ENCODE results near the gene C21orf58. TPM values are rescaled to one million over a fixed set of nuclear protein-coding genes. Genes with fewer than 3 reads are reported as not detected.

Gene C21orf58
- polyA plus RNA-seq, 1 experiment, result 4.1 TPM

- Histone ChIP-seq H3K4me3 (ENCODE audit: low read depth, low read length) (no peak overlapping the region), H3K27me3 (ENCODE audit: control insufficient read depth, insufficient read depth, low read length) (no peaks in the 10 kb centered on the region), H3K36me3 (ENCODE audit: control insufficient read depth, insufficient read depth, low read length) (peaks cover 31% of the 10 kb centered on the region)
- TF ChIP-seq CTCF (IDR thresholded peaks at IDR 0.05; ENCODE audit: insufficient read depth, low read depth, low read length), result no peak
- ChIA-PET CTCF (no interaction called here), POLR2A (no interaction called here)
- no peak for DNase-seq (ENCODE audit: low read depth)
Measured at GRCh38 chr21:46345861-46346260, 22.2 kb upstream of the C21orf58 start.

- DNase-seq (ENCODE audit: low read depth), result no peak
- H3K36me3 ChIP-seq (ENCODE audit: control insufficient read depth, insufficient read depth, low read length), result peaks cover 25% of the 10 kb centered on the region
- CTCF ChIA-PET, result interaction anchor here (0.6 kb wide), 1 partner anchor 15 kb away, joined by 3 read pairs; no protein-coding TSS in a partner anchor
- H3K27me3 ChIP-seq (ENCODE audit: control insufficient read depth, insufficient read depth, low read length), result no peaks in the 10 kb centered on the region
- H3K4me3 ChIP-seq (ENCODE audit: low read depth, low read length), result no peak overlapping the region
- no peak for TF ChIP-seq CTCF (IDR thresholded peaks at IDR 0.05; ENCODE audit: insufficient read depth, low read depth, low read length)
- POLR2A ChIA-PET, result no interaction called here
Measured at GRCh38 chr21:46344219-46344915, 20.7 kb upstream of the C21orf58 start.

DNA sequence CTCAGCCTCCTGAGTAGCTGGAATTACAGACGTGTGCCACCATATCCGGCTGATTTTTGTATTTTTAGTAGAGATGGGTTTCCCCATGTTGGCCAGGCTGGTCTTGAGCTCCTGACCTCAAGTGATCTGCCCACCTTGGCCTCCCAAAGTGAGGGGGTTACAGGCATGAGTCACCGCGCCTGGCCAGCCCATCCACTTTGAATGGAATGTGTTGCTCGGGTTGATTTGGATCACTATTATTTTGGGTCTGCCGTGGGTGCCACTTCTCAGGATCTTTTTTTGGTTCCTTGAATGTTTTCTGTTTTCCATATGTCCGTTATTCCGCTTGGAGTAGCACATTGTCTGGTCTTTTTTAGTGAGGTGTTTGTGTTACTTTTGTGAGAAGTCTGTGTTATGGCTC, 17.3 kb upstream of the C21orf58 start:
- Histone ChIP-seq H3K4me3 (ENCODE audit: low read depth, low read length) (no peak overlapping the region), H3K27me3 (ENCODE audit: control insufficient read depth, insufficient read depth, low read length) (no peaks in the 10 kb centered on the region), H3K36me3 (ENCODE audit: control insufficient read depth, insufficient read depth, low read length) (peaks cover 7% of the 10 kb centered on the region)
- no peak for DNase-seq (ENCODE audit: low read depth)
- no peak for TF ChIP-seq CTCF (IDR thresholded peaks at IDR 0.05; ENCODE audit: insufficient read depth, low read depth, low read length)
- POLR2A ChIA-PET, result no interaction called here
- CTCF ChIA-PET, result no interaction called here

DNA sequence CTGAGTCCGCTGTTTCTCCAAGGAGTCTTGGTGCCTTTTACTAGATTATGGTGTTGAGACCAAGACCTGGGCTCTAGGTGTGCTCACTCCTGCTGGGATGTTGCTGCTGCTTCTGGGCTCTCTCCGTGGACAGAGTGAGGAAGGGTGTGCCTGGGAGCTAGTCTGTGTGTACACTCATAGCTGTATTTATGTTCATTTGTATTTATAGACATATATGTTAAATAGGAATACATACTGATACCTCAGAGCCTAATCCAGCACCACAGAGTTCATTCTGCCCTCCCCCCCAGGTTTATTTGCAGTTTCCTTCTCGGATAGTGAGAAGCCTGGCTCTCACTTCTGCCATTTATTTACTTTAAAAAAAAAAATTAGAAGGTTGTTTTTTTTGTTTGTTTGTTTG, 12.9 kb upstream of the C21orf58 start:
- ChIA-PET POLR2A (no interaction called here), CTCF (no interaction called here)
- H3K27me3 ChIP-seq (ENCODE audit: control insufficient read depth, insufficient read depth, low read length), result no peaks in the 10 kb centered on the region
- TF ChIP-seq CTCF (IDR thresholded peaks at IDR 0.05; ENCODE audit: insufficient read depth, low read depth, low read length), result no peak
- H3K4me3 ChIP-seq (ENCODE audit: low read depth, low read length), result no peak overlapping the region
- H3K36me3 ChIP-seq (ENCODE audit: control insufficient read depth, insufficient read depth, low read length), result peaks cover 7% of the 10 kb centered on the region
- DNase-seq (ENCODE audit: low read depth), result no peak

DNA sequence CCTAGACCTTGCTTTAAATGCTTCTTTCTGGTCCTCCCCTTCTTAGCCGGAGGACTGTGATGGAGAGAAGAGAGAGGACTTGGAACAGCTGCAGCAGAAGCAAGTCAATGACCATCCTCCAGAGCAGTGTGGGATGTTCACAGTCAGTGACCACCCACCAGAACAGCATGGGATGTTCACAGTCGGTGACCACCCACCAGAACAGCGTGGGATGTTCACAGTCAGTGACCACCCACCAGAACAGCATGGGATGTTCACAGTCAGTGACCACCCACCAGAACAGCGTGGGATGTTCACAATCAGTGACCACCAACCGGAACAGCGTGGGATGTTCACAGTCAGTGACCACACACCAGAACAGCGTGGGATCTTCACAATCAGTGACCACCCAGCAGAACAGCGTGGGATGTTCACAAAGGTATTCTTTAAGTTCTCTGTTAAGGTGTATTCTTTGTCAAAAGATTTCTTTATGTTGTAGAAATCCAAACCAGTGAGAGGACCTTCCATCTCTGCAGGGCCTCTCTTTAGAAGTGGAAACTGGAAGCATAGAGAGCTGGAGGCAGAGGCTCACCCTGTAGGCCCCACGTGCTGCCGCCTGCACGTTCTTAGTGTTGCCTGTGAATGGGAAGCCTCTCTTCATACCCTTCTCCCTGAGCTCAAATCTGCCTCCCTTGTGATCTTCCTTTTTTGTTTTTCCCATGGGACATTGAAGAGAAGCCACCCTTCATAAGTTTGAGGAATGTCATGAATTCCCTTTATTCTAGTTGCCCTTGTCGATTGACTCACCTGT, 10.9 kb upstream of the C21orf58 start:
- no peak for TF ChIP-seq CTCF (IDR thresholded peaks at IDR 0.05; ENCODE audit: insufficient read depth, low read depth, low read length)
- POLR2A ChIA-PET, result no interaction called here
- Histone ChIP-seq H3K36me3 (ENCODE audit: control insufficient read depth, insufficient read depth, low read length) (peaks cover 7% of the 10 kb centered on the region), H3K27me3 (ENCODE audit: control insufficient read depth, insufficient read depth, low read length) (no peaks in the 10 kb centered on the region), H3K4me3 (ENCODE audit: low read depth, low read length) (no peak overlapping the region)
- CTCF ChIA-PET, result interaction anchor here (0.7 kb wide), 1 partner anchor 191 kb away, joined by 7 read pairs; no protein-coding TSS in a partner anchor
- no peak for DNase-seq (ENCODE audit: low read depth)
